ENCODE measurements around the gene SLCO2A1. TPM values are rescaled to one million over a fixed set of nuclear protein-coding genes. Genes with fewer than 3 reads are reported as not detected.

Gene SLCO2A1
- total RNA-seq, 4 donors from 2014 or later: 15.0 to 33.0 (median 19.2) TPM

GRCh38 chr3:134065252-134066157 is 35.8 kb upstream of the SLCO2A1 start:
- H3K36me3 ChIP-seq: no peaks in the 10 kb centered on the region
- TF ChIP-seq, protein P1, sequence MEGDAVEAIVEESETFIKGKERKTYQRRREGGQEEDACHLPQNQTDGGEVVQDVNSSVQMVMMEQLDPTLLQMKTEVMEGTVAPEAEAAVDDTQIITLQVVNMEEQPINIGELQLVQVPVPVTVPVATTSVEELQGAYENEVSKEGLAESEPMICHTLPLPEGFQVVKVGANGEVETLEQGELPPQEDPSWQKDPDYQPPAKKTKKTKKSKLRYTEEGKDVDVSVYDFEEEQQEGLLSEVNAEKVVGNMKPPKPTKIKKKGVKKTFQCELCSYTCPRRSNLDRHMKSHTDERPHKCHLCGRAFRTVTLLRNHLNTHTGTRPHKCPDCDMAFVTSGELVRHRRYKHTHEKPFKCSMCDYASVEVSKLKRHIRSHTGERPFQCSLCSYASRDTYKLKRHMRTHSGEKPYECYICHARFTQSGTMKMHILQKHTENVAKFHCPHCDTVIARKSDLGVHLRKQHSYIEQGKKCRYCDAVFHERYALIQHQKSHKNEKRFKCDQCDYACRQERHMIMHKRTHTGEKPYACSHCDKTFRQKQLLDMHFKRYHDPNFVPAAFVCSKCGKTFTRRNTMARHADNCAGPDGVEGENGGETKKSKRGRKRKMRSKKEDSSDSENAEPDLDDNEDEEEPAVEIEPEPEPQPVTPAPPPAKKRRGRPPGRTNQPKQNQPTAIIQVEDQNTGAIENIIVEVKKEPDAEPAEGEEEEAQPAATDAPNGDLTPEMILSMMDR (IDR thresholded peaks at IDR 0.05): no peak
- no peak overlapping the region for H3K4me3 ChIP-seq
- H3K27ac ChIP-seq: no peak overlapping the region
- no peaks in the 10 kb centered on the region for H3K27me3 ChIP-seq
- H3K4me1 ChIP-seq: peaks cover 0 to under 1% (median 0%) of the 10 kb centered on the region in 4 donors
- no peak for DNase-seq
- no peaks in the 10 kb centered on the region for H3K9me3 ChIP-seq

- H3K27ac ChIP-seq: no peak overlapping the region
- H3K4me3 ChIP-seq: no peak overlapping the region
- no peaks in the 10 kb centered on the region for H3K27me3 ChIP-seq
- TF ChIP-seq, protein P1 (IDR thresholded peaks at IDR 0.05): no peak
- TF ChIP-seq POLR2A (IDR thresholded peaks at IDR 0.05): no peak
- no peaks in the 10 kb centered on the region for H3K9me3 ChIP-seq
- peaks cover 0 to 15% (median 0%) of the 10 kb centered on the region in 4 donors for H3K4me1 ChIP-seq
- no peaks in the 10 kb centered on the region for H3K36me3 ChIP-seq
- DNase-seq: no peak
Measured at GRCh38 chr3:134064081-134064480, 34.4 kb upstream of the SLCO2A1 start.

GRCh38 chr3:134061401-134061800 is 31.7 kb upstream of the SLCO2A1 start:
- peak in 1 of 3 donors; percentile 34 for DNase-seq
- Histone ChIP-seq H3K27me3 (no peaks in the 10 kb centered on the region), H3K4me1 (peaks cover 0 to 36% (median 0%) of the 10 kb centered on the region in 4 donors), H3K9me3 (no peaks in the 10 kb centered on the region), H3K27ac (no peak overlapping the region), H3K4me3 (no peak overlapping the region), H3K36me3 (no peaks in the 10 kb centered on the region)
- TF ChIP-seq, protein P1 (IDR thresholded peaks at IDR 0.05): no peak
- no peak for TF ChIP-seq POLR2A (IDR thresholded peaks at IDR 0.05)

GRCh38 chr3:134060561-134061385 is 31.0 kb upstream of the SLCO2A1 start:
- DNase-seq: peak in 1 of 3 donors; percentile 43
- Histone ChIP-seq H3K9me3 (no peaks in the 10 kb centered on the region), H3K4me1 (peaks cover 0 to 40% (median 0%) of the 10 kb centered on the region in 4 donors), H3K27me3 (no peaks in the 10 kb centered on the region), H3K36me3 (no peaks in the 10 kb centered on the region), H3K27ac (no peak overlapping the region), H3K4me3 (no peak overlapping the region)
- TF ChIP-seq, protein P1 (IDR thresholded peaks at IDR 0.05): no peak
- TF ChIP-seq POLR2A (IDR thresholded peaks at IDR 0.05): no peak

GRCh38 chr3:134059671-134060560 is 30.2 kb upstream of the SLCO2A1 start:
- DNase-seq: peak in 1 of 3 donors; percentile 67

More at GRCh38 chr3:134059671-134060560, 30.2 kb upstream of the SLCO2A1 start:
- Histone ChIP-seq H3K27me3 (no peaks in the 10 kb centered on the region), H3K4me3 (no peak overlapping the region), H3K9me3 (no peaks in the 10 kb centered on the region), H3K27ac (peak overlapping the region in 1 of 4 donors; percentile 38), H3K4me1 (peaks cover 0 to 40% (median 0%) of the 10 kb centered on the region in 4 donors), H3K36me3 (no peaks in the 10 kb centered on the region)
- TF ChIP-seq, protein P1 (IDR thresholded peaks at IDR 0.05): peak in 3 of 6 experiments; percentile 30 to 64 (median 32)
- no peak for TF ChIP-seq POLR2A (IDR thresholded peaks at IDR 0.05)

Measured in Peyer's patch (tissue), 4 donors.